Left ventricle myocardium inferior (tissue), 1 donor: ENCODE results near the gene BPIFA1. TPM values are rescaled to one million over a fixed set of nuclear protein-coding genes. Genes with fewer than 3 reads are reported as not detected.

Experiments
- DNase-seq: peaks from one replicate; pipeline ENCODE4 v3.0.0-alpha.2; 2020
- H3K27ac ChIP-seq: fragments of 200-600 bp; replicated peaks from 2 replicates; pipeline ENCODE4 v1.8.0; 2021
- H3K27me3 ChIP-seq: fragments of 200-600 bp; 2 replicates; pipeline ENCODE4 v1.8.0; 2021; ENCODE audit warnings: low read depth
- H3K36me3 ChIP-seq: fragments of 200-600 bp; 2 replicates; pipeline ENCODE4 v1.8.0; 2021
- H3K4me1 ChIP-seq: fragments of 200-600 bp; 2 replicates; pipeline ENCODE4 v1.8.0; 2021
- H3K4me3 ChIP-seq: fragments of 200-600 bp; 2 replicates; pipeline ENCODE4 v1.8.0; 2021; ENCODE audit warnings: mild to moderate bottlenecking, moderate library complexity
- H3K9me3 ChIP-seq: fragments of 200-600 bp; replicated peaks from 2 replicates; pipeline ENCODE4 v1.8.0; 2021
- intact Hi-C: fragments of 100-400 bp; cut with micrococcal nuclease; formaldehyde crosslinking; loops from one replicate; pipeline ENCODE4 v1.11.0; 2022
- total RNA-seq: library from RNA; stranded (reverse); fragmentation: NEBNext Ultra II Directional; extraction: Animal tissue kit (Norgen Biotek cat#: 25700); gene quantifications from one replicate; pipeline ENCODE4 v1.2.1, GENCODE V29; 2021
- TF ChIP-seq, protein P1 (sequence below): fragments of 200-600 bp; IDR thresholded peaks from 2 replicates; pipeline ENCODE4 v1.8.0; 2021; ENCODE audit warnings: antibody characterized with exemption, mild to moderate bottlenecking, borderline replicate concordance
- donor health status: DM: no; HTN: yes; CAD: no; lungs with severe emphysema.

The BPIFA1 gene
- total RNA-seq, 1 donor from 2014 or later, result not detected

DNA sequence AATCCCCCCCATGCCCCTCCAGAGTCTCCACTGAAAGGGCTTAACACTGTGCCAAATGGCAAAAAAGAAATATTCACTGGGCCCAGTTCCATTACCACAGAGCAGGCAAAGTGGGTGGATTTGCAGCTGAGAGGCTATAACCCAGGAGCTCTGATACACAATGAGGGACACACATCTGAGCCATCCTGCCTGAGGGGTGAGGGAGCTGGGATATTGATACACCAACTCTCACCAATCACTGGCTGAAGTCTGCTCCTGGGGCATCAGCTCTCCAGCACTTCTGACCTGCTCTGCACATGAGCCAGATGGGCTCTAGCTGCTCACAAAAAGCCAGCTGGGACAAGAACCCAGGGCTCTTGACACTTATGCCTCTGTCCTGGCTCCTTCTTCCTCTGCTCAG lies 52.1 kb downstream of the BPIFA1 start:
- no peaks in the 10 kb centered on the region for H3K36me3 ChIP-seq
- DNase-seq, result no peak
- TF ChIP-seq, protein P1, sequence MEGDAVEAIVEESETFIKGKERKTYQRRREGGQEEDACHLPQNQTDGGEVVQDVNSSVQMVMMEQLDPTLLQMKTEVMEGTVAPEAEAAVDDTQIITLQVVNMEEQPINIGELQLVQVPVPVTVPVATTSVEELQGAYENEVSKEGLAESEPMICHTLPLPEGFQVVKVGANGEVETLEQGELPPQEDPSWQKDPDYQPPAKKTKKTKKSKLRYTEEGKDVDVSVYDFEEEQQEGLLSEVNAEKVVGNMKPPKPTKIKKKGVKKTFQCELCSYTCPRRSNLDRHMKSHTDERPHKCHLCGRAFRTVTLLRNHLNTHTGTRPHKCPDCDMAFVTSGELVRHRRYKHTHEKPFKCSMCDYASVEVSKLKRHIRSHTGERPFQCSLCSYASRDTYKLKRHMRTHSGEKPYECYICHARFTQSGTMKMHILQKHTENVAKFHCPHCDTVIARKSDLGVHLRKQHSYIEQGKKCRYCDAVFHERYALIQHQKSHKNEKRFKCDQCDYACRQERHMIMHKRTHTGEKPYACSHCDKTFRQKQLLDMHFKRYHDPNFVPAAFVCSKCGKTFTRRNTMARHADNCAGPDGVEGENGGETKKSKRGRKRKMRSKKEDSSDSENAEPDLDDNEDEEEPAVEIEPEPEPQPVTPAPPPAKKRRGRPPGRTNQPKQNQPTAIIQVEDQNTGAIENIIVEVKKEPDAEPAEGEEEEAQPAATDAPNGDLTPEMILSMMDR, result no peak
- peaks cover 88% of the 10 kb centered on the region for H3K27me3 ChIP-seq
- H3K27ac ChIP-seq, result no peak overlapping the region
- no peaks in the 10 kb centered on the region for H3K9me3 ChIP-seq
- H3K4me1 ChIP-seq, result no peaks in the 10 kb centered on the region
- H3K4me3 ChIP-seq, result no peak overlapping the region
- intact Hi-C loops, result no loop called here

DNA sequence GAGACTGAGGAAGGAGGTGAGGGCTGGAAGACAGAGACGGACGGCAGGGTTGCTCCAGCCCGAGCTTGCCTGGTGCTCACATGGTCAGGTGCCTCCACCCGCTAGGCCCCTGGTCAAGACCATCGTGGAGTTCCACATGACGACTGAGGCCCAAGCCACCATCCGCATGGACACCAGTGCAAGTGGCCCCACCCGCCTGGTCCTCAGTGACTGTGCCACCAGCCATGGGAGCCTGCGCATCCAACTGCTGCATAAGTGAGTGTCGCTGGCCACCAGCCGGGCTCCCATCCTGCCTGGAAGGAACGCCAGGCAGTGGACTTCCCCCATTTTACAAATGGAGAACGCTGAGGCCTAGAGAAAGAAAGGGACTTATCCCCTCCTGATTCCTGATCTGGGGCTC lies 55.1 kb downstream of the BPIFA1 start:
- Histone ChIP-seq H3K9me3 (no peaks in the 10 kb centered on the region), H3K27ac (no peak overlapping the region), H3K36me3 (no peaks in the 10 kb centered on the region), H3K4me3 (no peak overlapping the region), H3K27me3 (peaks cover 78% of the 10 kb centered on the region), H3K4me1 (no peaks in the 10 kb centered on the region)
- intact Hi-C loops, result no loop called here
- DNase-seq, result no peak
- TF ChIP-seq, protein P1, result no peak

DNA sequence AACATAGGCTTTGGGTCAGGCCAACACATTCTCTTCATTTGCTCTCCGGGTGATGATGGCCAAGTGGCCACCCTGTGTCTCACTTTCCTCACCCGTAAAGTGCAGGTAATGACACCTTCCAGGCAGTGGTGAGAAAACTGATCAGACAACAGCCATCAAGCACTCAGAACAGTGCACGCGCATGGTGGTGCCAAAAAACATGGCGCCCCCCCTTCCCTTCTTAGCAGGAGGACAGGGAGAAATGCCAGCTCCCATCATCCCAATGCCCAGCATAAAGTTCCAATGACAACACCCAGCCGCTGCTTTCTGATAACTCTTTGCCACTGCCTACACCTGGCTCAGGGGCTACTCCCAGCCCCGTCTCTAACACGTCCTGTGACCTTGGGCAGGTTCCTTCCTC lies 55.6 kb downstream of the BPIFA1 start:
- intact Hi-C loops, result no loop called here
- H3K4me3 ChIP-seq, result no peak overlapping the region
- H3K36me3 ChIP-seq, result no peaks in the 10 kb centered on the region
- DNase-seq, result no peak
- peaks cover 72% of the 10 kb centered on the region for H3K27me3 ChIP-seq
- H3K9me3 ChIP-seq, result no peaks in the 10 kb centered on the region
- no peaks in the 10 kb centered on the region for H3K4me1 ChIP-seq
- no peak overlapping the region for H3K27ac ChIP-seq
- TF ChIP-seq, protein P1, result no peak

DNA sequence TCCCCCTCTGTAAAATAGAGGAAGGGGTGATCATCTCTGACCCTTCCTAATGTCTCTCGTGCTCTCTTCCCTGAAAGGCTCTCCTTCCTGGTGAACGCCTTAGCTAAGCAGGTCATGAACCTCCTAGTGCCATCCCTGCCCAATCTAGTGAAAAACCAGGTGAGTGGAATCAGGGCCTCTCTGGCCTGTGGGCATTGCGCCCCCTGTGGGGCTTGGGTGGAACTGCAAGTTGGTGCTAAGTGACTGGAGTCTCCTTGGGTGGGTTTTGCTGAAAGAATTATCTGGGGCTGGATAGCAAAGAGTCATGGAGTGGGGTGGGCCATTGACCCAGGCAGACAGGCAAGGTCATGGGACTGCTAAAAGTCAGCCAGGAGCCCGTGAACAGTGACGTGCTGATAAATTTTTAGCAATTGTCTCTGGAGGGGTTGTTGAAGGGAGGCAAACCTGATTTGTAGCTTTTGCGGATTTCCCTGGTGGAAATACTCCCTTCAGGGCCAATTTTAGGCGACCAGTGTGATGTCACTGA lies 56.1 kb downstream of the BPIFA1 start:
- intact Hi-C loops, result no loop called here
- no peaks in the 10 kb centered on the region for H3K4me1 ChIP-seq
- H3K36me3 ChIP-seq, result no peaks in the 10 kb centered on the region
- TF ChIP-seq, protein P1, result peak; percentile 70
- H3K9me3 ChIP-seq, result no peaks in the 10 kb centered on the region
- DNase-seq, result no peak
- H3K27ac ChIP-seq, result no peak overlapping the region
- no peak overlapping the region for H3K4me3 ChIP-seq
- peaks cover 69% of the 10 kb centered on the region for H3K27me3 ChIP-seq

Other genes starting within 250 kb of the BPIFA1 start
- not detected for gene SUN5, start 231.6 kb upstream of the BPIFA1 start, total RNA-seq
- gene BPIFB2, start 228.3 kb upstream of the BPIFA1 start, total RNA-seq, result not detected
- not detected for gene BPIFB6, start 204.3 kb upstream of the BPIFA1 start, total RNA-seq
- not detected for gene BPIFB3, start 182.1 kb upstream of the BPIFA1 start, total RNA-seq
- gene BPIFB4, start 156.4 kb upstream of the BPIFA1 start, total RNA-seq, result not detected
- gene BPIFA2, start 67.8 kb upstream of the BPIFA1 start, total RNA-seq, result not detected
- not detected for gene BPIFA3, start 18.6 kb upstream of the BPIFA1 start, total RNA-seq
- gene BPIFB1, start 47.2 kb downstream of the BPIFA1 start, total RNA-seq, result not detected
- gene CDK5RAP1, start 165.5 kb downstream of the BPIFA1 start, total RNA-seq, result 19.9 TPM
- 202 TPM for gene SNTA1, start 207.8 kb downstream of the BPIFA1 start, total RNA-seq